ENCODE data around the gene SHC2.

SHC2 gene

DNA sequence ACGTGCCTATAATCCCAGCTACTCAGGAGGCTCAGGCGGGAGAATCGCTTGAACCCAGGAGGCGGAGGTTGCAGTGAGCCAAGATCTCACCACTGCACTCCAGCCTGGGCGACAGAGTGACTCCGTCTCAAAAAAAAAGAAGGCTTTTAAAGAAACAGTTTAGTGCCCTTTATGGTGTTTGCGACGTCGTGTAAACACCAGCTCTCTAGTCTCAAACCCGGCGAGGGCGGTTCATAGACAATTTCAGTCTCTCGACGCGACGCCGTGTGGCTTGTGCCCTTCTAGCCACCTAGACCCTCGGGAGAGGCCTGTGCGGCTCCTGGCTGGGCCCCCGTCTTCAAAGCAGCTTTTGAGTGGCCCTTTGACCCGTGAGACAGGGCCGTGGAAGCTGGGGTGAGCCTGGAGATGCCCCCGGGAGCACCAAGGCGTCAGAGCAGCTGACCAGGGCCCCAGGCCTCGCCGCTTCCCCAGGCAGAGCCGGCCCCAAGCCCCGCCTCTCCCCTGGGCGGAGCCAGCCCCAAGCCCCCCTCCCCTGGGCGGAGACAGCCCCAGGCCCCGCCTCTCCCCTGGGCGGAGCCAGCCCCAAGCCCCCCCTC, 30.4 kb upstream of the SHC2 start:
- H3K4me3 ChIP-seq (replicated peaks; ENCODE audit: low read depth, low read length): no peak overlapping the region
- TF ChIP-seq, protein P1, sequence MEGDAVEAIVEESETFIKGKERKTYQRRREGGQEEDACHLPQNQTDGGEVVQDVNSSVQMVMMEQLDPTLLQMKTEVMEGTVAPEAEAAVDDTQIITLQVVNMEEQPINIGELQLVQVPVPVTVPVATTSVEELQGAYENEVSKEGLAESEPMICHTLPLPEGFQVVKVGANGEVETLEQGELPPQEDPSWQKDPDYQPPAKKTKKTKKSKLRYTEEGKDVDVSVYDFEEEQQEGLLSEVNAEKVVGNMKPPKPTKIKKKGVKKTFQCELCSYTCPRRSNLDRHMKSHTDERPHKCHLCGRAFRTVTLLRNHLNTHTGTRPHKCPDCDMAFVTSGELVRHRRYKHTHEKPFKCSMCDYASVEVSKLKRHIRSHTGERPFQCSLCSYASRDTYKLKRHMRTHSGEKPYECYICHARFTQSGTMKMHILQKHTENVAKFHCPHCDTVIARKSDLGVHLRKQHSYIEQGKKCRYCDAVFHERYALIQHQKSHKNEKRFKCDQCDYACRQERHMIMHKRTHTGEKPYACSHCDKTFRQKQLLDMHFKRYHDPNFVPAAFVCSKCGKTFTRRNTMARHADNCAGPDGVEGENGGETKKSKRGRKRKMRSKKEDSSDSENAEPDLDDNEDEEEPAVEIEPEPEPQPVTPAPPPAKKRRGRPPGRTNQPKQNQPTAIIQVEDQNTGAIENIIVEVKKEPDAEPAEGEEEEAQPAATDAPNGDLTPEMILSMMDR (IDR thresholded peaks at IDR 0.05; ENCODE audit: low read depth, low read length, missing control alignments): no peak
- DNase-seq (ENCODE audit: extremely low read depth, low read depth): no peak

DNA sequence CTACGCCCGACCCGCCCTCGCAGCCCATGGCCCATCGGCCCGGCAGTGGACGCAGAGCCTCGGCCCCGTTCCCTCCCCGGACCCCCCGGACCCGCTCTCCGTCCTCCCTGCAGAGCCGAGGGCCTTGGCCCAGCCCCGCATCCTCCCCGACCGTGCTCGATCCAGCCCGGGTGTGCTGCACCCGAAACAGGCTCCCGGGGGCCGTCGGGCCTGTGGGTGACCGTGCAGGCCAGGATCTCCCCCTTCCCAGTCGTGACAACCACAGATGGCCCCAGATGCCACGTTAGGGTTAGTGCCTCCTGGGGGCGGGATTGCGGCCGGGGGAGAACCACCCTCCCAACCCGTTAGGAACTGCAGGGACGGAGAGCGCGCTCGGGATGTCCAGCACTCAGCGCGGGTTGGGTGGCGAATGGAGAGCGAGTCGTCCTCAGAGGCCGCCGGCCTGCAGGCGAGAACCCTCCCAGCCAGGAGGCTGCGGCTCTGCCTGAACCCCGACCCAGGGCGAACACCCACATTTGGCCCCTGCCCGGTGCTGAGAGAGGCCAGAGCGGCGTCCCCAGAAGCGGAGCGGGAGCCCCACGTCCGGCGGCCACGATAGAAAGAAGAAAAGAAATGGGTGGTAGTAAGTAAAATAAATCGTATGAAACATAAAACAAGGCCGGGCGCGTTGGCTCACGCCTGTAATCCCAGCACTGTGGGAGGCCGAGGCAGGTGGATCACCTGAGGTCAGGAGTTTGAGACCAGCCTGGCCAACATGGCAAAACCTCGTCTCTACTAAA, 28.8 kb upstream of the SHC2 start:
- TF ChIP-seq, protein P1 (IDR thresholded peaks at IDR 0.05; ENCODE audit: low read depth, low read length, missing control alignments): no peak
- peak overlapping the region; percentile 74 for H3K4me3 ChIP-seq (replicated peaks; ENCODE audit: low read depth, low read length)

DNA sequence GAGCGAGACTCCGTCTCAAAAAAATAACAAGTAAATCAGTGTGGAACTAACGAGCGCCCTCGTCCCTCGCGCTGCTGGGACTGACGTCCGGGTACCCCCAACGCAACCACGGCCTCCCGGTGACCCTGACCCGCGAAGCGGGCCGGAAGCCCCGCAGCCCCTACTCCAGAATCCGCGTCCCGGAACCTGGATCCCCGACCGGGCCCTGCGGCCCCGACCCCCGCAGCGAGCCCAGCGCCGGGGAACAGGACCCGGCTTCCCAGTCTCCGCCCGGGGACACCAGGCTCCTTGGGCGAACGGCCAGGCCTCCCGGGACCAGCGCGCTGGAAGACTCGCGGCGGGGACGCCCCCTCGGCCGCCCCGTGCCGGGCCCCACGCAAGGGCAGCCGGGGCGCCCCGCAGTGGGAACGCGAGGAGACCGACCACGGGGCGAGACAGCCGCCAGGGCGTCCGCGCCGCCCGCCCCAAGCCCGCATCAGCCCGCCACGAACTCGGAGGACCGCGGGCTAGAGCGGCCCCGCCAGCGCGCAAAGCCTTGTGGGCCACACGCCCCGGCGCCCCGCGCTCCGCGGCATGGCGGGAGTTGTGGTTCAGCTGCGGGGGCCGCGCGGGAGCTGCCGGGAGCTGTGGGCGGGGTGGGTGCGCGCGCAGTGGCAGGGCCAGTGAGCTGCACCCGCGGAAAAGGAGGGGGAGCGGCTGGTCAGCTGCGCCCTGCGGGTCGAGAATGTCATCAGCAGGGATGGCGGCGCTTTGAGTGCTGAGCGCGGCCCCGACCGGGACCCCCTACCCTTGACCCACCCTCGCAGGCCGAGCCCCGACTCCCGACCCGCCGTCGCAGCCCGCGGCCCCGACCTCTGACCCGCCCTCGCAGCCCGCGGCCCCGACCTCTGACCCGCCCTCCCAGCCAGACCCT, 27.9 kb upstream of the SHC2 start:
- DNase-seq (ENCODE audit: extremely low read depth, low read depth): peak; percentile 63
- peak overlapping the region; percentile 74 for H3K4me3 ChIP-seq (replicated peaks; ENCODE audit: low read depth, low read length)
- TF ChIP-seq, protein P1 (IDR thresholded peaks at IDR 0.05; ENCODE audit: low read depth, low read length, missing control alignments): no peak

More for the DNA sequence above, 28.8 kb upstream of the SHC2 start:
- DNase-seq (ENCODE audit: extremely low read depth, low read depth): no peak

DNA sequence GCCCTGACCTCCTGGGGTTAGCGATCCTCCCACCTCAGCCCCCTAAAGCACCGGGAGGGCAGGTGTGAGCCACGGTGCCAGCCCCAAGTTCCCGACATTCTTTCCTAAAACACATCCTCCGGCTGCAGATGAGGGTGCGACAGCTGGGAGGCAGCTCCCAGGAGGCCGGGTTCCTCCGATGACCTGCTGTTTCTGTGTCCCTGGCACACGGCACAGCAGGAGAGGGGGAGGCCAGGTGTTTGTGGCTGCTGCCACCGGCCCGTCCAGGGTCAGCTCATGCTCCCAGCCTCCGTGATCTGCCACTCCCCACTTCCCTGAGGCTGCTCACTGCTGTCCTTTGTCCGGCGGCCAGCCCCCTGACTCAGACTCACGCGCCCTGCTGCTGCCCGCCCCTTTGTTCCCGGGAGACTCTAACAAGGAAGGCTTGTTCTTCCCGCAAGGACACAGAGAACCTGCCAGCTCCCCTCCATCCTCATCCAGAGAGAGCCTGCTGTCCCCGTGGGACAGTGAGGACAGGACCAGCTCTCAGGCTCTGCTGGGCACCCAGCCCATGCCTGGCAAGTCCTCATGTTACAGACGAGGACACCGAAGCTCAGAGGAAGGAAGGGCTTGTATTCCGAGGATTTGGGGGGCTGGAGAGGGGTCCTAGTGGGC, 24.9 kb upstream of the SHC2 start:
- DNase-seq (ENCODE audit: extremely low read depth, low read depth): no peak
- no peak overlapping the region for H3K4me3 ChIP-seq (replicated peaks; ENCODE audit: low read depth, low read length)
- TF ChIP-seq, protein P1 (IDR thresholded peaks at IDR 0.05; ENCODE audit: low read depth, low read length, missing control alignments): no peak

DNA sequence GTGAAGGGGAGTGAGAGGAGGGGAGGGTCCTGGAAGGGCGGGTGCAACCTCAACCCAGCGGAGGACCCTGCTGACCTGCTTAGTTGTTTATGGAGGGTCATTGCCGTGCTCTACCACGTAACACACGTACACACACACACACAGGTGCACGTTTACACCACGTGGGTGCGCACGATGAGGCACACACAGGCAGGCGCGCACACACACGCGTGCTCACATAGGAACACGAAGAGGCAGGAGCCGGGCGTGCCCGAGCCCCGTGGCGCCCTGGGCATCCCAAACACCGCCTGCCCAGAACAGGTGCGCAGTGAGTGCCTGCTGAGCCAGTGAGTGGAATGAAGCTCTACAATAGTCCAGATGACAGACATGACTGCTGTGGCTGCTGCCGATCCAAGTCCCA, 24.2 kb upstream of the SHC2 start:
- H3K4me3 ChIP-seq (replicated peaks; ENCODE audit: low read depth, low read length): no peak overlapping the region
- TF ChIP-seq, protein P1 (IDR thresholded peaks at IDR 0.05; ENCODE audit: low read depth, low read length, missing control alignments): no peak
- DNase-seq (ENCODE audit: extremely low read depth, low read depth): no peak

DNA sequence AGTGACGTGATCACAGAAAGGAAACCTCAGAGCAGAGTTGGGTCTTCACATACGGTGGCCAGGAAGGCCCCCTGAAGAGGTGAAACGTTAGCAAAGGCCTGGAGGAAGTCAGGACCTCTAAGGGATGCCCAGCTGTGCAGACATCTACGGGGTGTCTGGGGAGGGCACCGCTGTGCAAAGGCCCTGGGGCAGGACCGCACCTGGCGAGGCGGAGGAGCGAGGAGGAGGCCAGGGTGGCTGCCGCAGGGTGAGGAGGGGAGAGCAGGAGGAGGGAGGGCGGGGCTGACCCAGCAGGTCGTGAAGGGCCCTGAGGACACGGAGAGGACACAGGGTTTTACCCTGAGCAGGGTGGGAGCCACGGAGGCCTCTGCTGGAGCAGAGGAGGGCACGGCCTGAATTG, 23.7 kb upstream of the SHC2 start:
- TF ChIP-seq, protein P1 (IDR thresholded peaks at IDR 0.05; ENCODE audit: low read depth, low read length, missing control alignments): no peak
- DNase-seq (ENCODE audit: extremely low read depth, low read depth): no peak
- H3K4me3 ChIP-seq (replicated peaks; ENCODE audit: low read depth, low read length): no peak overlapping the region
